ENCODE measurements around the gene SPESP1. TPM values are rescaled to one million over a fixed set of nuclear protein-coding genes. Genes with fewer than 3 reads are reported as not detected.

The SPESP1 gene
- polyA plus RNA-seq, 1 donor from 2014 or later = not detected

- H3F3A ChIP-seq (ENCODE audit: insufficient read depth, low read length, poor library complexity, severe bottlenecking) = no peaks in the 10 kb centered on the region
- no peaks in the 10 kb centered on the region for H3K9me2 ChIP-seq (ENCODE audit: insufficient read depth, low read length)
- H2AFZ ChIP-seq (ENCODE audit: low read depth, low read length) = no peak overlapping the region
- H4K20me1 ChIP-seq (ENCODE audit: insufficient read depth) = no peaks in the 10 kb centered on the region
- H3K9ac ChIP-seq (ENCODE audit: low read length) = no peak overlapping the region
- H3K79me2 ChIP-seq (replicated peaks; ENCODE audit: insufficient read depth, low read length) = no peaks in the 10 kb centered on the region
- H3K4me3 ChIP-seq (ENCODE audit: low read length) = no peak overlapping the region
- no peak for TF ChIP-seq EP300 (conservative IDR thresholded peaks at IDR 0.05; ENCODE audit: poor library complexity, severe bottlenecking)
- H3K27ac ChIP-seq (ENCODE audit: low read length) = no peak overlapping the region
- H3K36me3 ChIP-seq (ENCODE audit: insufficient read depth, low read length) = no peaks in the 10 kb centered on the region
- no peaks in the 10 kb centered on the region for H3K9me3 ChIP-seq (ENCODE audit: low read length)
- H3K27me3 ChIP-seq (ENCODE audit: insufficient read depth, low read depth, low read length) = no peaks in the 10 kb centered on the region
- H3K4me2 ChIP-seq (ENCODE audit: low read length) = no peak overlapping the region
These were observed 43.2 kb upstream of the SPESP1 start for GRCh38 chr15:68887120-68887519.

- Histone ChIP-seq H3K4me2 (ENCODE audit: low read length) (no peak overlapping the region), H3K9ac (ENCODE audit: low read length) (no peak overlapping the region), H3K27me3 (ENCODE audit: insufficient read depth, low read depth, low read length) (no peaks in the 10 kb centered on the region), H3F3A (ENCODE audit: insufficient read depth, low read length, poor library complexity, severe bottlenecking) (no peaks in the 10 kb centered on the region), H3K9me3 (ENCODE audit: low read length) (no peaks in the 10 kb centered on the region), H3K79me2 (replicated peaks; ENCODE audit: insufficient read depth, low read length) (no peaks in the 10 kb centered on the region), H4K20me1 (ENCODE audit: insufficient read depth) (no peaks in the 10 kb centered on the region), H3K4me3 (ENCODE audit: low read length) (no peak overlapping the region), H2AFZ (ENCODE audit: low read depth, low read length) (no peak overlapping the region), H3K36me3 (ENCODE audit: insufficient read depth, low read length) (no peaks in the 10 kb centered on the region), H3K9me2 (ENCODE audit: insufficient read depth, low read length) (no peaks in the 10 kb centered on the region), H3K27ac (ENCODE audit: low read length) (no peak overlapping the region)
- no peak for TF ChIP-seq TAF1 (IDR thresholded peaks at IDR 0.05; ENCODE audit: low read depth)
- no peak for TF ChIP-seq SMC3 (conservative IDR thresholded peaks at IDR 0.05; ENCODE audit: poor library complexity)
- no peak for TF ChIP-seq EZH2 (IDR thresholded peaks at IDR 0.05; ENCODE audit: borderline replicate concordance, insufficient read depth, low read length, poor library complexity, severe bottlenecking)
- TF ChIP-seq RAD21 (conservative IDR thresholded peaks at IDR 0.05) = no peak
- TF ChIP-seq POLR2AphosphoS5 (IDR thresholded peaks at IDR 0.05) = no peak
- TF ChIP-seq EP300 (conservative IDR thresholded peaks at IDR 0.05; ENCODE audit: poor library complexity, severe bottlenecking) = no peak
- TF ChIP-seq MXI1 (conservative IDR thresholded peaks at IDR 0.05; ENCODE audit: poor library complexity, severe bottlenecking) = no peak
- no peak for TF ChIP-seq CTCF (IDR thresholded peaks at IDR 0.05; ENCODE audit: poor library complexity, severe bottlenecking)
- no peak for TF ChIP-seq REST (IDR thresholded peaks at IDR 0.05; ENCODE audit: borderline replicate concordance)
These were observed 42.5 kb upstream of the SPESP1 start for GRCh38 chr15:68887819-68888218.

- TF ChIP-seq SMC3 (conservative IDR thresholded peaks at IDR 0.05; ENCODE audit: poor library complexity) (no peak), EP300 (conservative IDR thresholded peaks at IDR 0.05; ENCODE audit: poor library complexity, severe bottlenecking) (no peak), MXI1 (conservative IDR thresholded peaks at IDR 0.05; ENCODE audit: poor library complexity, severe bottlenecking) (no peak), REST (IDR thresholded peaks at IDR 0.05; ENCODE audit: borderline replicate concordance) (no peak), POLR2AphosphoS5 (IDR thresholded peaks at IDR 0.05) (no peak), CTCF (IDR thresholded peaks at IDR 0.05; ENCODE audit: poor library complexity, severe bottlenecking) (no peak), TAF1 (IDR thresholded peaks at IDR 0.05; ENCODE audit: low read depth) (no peak), EZH2 (IDR thresholded peaks at IDR 0.05; ENCODE audit: borderline replicate concordance, insufficient read depth, low read length, poor library complexity, severe bottlenecking) (no peak)
- Histone ChIP-seq H3K4me2 (ENCODE audit: low read length) (no peak overlapping the region), H3K27me3 (ENCODE audit: insufficient read depth, low read depth, low read length) (no peaks in the 10 kb centered on the region), H3K9me2 (ENCODE audit: insufficient read depth, low read length) (no peaks in the 10 kb centered on the region), H3K4me3 (ENCODE audit: low read length) (no peak overlapping the region), H3K27ac (ENCODE audit: low read length) (no peak overlapping the region), H2AFZ (ENCODE audit: low read depth, low read length) (no peak overlapping the region), H3K36me3 (ENCODE audit: insufficient read depth, low read length) (no peaks in the 10 kb centered on the region), H4K20me1 (ENCODE audit: insufficient read depth) (no peaks in the 10 kb centered on the region), H3F3A (ENCODE audit: insufficient read depth, low read length, poor library complexity, severe bottlenecking) (no peaks in the 10 kb centered on the region), H3K9ac (ENCODE audit: low read length) (no peak overlapping the region), H3K9me3 (ENCODE audit: low read length) (no peaks in the 10 kb centered on the region), H3K79me2 (replicated peaks; ENCODE audit: insufficient read depth, low read length) (no peaks in the 10 kb centered on the region)
These were observed 41.9 kb upstream of the SPESP1 start for GRCh38 chr15:68888419-68888818.

Data from neural cell (in vitro differentiated cells).